HG03039 (cell line): ENCODE measurements around the gene PLA2G6.
"Not testable (repeated sequence)": the region's sequence is repeated elsewhere in the genome, so short reads cannot be mapped to it uniquely, and the experiment has no call there.

Experiments used
- ATAC-seq: cut with Tn5 transposase; IDR thresholded peaks from one replicate; pipeline ENCODE4 v1.9.1; 2021; ENCODE audit warnings: mild to moderate bottlenecking, moderate library complexity; ENCODE audit not compliant: unreplicated experiment

The PLA2G6 gene

DNA sequence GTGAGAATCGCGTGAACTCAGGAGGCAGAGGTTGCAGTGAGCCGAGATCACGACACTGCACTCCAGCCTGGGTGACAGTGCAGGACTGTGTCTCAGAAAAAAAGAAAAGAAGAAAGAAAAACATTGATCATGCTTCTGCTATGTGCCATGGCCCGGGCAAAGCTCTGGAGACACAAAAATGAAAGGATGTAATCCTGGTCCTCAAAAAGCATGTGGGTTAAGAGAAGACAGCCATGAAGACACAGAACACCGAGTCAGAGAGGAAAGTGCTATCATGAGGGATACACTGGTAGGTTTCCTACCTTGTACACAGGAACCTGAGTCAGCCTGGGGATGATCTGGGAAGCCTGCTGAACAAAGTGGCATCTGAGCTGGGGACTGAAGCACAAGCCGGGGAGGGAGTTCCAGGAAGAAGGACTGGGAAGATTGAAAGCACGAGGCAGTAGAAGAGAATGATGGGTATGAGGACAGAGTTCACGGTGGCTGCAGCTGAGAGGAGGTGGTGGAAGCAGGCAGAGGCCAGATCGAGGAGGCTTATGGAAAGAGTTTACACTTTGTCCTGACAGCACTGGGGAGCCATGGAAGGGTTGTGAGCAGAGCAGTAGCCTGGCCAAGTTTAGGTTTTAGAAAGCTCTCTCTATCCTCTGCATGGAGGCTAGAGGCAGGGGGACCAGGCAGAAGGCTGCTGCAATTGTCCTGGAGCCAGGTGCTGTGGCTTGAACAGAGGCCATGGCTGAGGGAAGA is 10.3 kb upstream of the PLA2G6 start:
- no peak for ATAC-seq

GRCh38 chr22:38191055-38191454 is 9.4 kb upstream of the PLA2G6 start:
- ATAC-seq: no peak

DNA sequence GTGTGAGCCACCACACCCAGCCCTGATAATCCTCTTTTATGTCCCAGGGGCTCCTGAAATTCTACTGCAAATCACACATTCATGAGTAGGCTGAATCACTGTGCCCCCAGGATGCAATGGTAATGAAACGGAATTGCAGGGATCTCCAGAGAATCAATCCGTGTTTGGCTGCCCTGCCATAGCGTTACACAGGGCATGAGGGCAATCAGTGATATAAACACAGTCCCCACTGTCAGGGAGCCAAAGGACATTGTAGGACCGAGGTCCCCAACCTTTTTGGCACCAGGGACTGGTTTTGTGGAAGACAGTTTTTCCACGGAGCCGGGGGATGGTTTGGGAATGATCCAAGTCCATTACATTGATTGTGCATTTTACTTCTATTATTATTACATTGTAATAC is 9.0 kb upstream of the PLA2G6 start:
- ATAC-seq: no peak

- ATAC-seq: no peak
Observed at GRCh38 chr22:38189104-38189503, 7.5 kb upstream of the PLA2G6 start.

- no peak for ATAC-seq
Observed at GRCh38 chr22:38187413-38188212, 6.0 kb upstream of the PLA2G6 start.

DNA sequence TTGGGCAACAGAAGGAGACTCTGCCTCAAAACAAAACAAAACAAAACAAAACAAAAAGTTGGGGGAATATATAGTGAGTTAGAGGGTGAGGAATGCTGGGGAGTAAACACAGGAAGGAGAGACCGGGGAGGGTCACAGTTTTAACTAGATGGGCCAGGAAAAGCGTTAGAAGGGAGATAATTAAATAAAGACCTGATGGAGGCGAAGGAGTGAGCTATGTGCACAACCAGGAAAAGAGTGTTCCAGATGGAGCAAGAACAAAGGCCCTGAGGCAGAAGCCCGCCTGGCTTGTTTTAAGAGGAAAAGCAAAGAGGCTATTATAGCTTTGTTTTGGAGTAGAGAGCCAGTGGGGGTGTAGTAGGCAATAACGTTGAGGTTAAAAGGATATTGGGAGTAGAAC is 4.8 kb upstream of the PLA2G6 start:
- ATAC-seq: no peak

DNA sequence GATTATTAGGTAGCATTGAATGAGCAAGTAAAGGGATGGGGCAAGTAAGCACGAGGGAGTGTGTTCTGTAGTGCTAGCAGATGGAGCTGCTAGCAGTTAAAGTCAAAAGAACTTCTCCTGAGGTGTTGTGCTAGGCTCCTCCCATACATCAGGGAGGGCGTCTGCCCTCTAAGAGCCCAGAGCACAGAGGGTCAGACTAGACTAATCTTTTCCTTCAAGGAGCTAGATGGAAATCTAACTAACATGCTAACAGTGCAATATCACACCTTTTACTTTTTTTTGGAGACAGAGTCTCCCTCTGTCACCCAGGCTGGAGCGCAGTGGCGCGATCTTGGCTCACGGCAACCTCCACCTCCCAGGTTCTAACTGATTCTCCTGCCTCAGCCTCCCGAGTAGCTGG is 3.2 kb upstream of the PLA2G6 start:
- no peak for ATAC-seq

- ATAC-seq: no peak
Observed at GRCh38 chr22:38180841-38181452, 683 bp downstream of the PLA2G6 start.

DNA sequence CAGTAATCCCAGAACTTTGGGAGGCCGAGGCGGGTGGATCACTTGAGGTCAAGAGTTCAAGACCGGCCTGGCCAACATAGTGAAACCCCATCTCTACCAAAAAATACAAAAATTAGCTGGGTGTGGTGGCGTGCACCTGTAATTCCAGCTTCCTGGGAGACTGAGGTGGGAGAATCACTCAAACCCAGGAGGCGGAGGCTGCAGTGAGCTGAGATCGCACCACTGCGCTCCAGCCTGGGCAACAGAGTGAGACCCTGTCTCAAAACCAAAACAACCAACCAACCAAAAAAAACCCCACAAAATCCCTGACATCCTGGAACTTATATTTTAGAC is 3.1 kb downstream of the PLA2G6 start:
- not testable (repeated sequence) for ATAC-seq

DNA sequence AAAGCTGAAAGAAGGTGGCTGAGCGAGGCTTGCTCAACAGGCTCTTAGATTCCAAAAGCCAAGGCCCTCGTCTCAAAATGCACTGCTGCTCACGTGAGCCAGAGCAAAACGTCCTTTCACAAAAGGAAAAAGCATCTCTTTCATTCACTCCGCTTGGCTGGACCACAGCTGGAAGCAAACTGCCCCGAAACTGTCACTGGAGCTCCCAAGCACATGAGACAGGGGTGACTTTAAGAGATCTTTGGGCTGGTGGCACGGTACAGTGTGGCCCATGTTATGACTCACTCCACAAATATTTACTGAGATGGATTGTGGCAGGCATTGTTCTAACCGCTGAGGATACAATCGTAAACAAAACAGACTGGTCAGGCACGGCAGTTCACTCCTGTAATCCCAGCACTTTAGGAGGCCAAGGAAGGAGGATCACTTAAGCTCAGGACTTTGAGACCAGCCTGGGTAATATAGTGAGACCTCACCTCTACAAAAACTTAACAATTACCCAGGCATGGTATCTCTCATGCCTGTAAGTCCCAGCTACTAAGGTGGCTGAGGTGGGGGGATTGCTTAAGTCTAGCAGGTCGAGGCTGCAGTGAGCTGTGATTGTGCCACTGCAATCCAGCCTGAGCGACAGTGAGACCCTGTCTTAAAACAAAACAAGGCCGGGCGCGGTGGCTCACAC is 3.6 kb downstream of the PLA2G6 start:
- no peak for ATAC-seq

GRCh38 chr22:38177571-38177925 is 4.1 kb downstream of the PLA2G6 start:
- ATAC-seq: not testable (repeated sequence)

GRCh38 chr22:38177044-38177443 is 4.6 kb downstream of the PLA2G6 start:
- ATAC-seq: no peak

GRCh38 chr22:38176170-38176741 is 5.4 kb downstream of the PLA2G6 start:
- no peak for ATAC-seq

DNA sequence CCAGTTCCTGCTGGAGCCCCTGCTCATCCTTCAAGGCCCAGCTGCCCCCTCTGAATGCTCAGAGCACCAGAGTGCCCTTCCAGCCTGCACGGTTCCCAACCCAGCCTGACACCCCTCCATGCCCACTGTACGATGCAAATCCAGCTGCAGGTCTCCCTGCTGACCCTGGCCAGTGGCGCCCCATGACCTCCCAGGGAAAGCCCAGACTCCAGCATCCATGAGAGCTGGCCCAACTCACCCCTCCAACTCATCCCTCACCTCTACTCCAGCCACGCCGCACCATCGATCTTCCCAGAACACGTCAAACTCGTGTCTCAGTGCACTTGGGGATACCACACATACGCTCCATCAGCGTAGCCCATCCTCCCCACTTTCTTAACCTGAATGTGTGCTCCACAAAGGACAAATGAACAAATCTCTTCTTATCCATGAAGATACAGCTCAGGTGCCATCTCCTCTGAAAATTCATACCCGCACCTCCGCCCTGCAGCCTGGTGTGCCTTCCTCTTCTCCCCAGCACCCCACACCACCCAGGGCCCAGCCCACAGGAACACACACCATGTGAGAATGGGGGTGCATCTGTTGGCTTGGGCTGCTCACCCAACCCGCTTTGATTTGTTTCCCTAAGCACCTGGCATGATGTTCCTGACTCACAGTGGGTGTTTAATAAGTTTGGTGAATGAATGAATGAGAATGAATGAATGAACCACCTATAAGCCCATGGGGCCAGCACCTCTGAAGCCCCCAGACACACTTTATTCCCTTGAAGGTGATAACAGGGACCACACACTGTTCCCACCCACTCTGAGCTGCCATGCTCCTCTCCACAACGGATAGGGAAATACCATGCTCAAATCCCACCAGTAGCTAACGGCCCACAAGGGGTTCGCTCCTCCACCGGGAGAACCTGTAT is 6.2 kb downstream of the PLA2G6 start:
- no peak for ATAC-seq

- ATAC-seq: no peak
Observed at GRCh38 chr22:38174626-38175025, 7.0 kb downstream of the PLA2G6 start.

DNA sequence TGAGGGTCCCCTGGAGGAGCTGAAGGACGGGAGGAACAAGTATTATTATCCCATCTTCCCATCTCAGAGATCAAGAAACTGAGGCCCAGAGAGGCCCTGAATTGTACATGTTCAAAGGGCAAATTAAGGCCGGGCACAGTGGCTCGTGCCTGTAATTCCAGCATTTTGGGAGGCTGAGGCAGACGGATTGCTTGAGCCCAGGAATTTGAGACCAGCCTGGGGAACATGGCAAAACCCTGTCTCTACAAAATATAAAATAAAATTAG is 8.1 kb downstream of the PLA2G6 start:
- ATAC-seq: no peak

DNA sequence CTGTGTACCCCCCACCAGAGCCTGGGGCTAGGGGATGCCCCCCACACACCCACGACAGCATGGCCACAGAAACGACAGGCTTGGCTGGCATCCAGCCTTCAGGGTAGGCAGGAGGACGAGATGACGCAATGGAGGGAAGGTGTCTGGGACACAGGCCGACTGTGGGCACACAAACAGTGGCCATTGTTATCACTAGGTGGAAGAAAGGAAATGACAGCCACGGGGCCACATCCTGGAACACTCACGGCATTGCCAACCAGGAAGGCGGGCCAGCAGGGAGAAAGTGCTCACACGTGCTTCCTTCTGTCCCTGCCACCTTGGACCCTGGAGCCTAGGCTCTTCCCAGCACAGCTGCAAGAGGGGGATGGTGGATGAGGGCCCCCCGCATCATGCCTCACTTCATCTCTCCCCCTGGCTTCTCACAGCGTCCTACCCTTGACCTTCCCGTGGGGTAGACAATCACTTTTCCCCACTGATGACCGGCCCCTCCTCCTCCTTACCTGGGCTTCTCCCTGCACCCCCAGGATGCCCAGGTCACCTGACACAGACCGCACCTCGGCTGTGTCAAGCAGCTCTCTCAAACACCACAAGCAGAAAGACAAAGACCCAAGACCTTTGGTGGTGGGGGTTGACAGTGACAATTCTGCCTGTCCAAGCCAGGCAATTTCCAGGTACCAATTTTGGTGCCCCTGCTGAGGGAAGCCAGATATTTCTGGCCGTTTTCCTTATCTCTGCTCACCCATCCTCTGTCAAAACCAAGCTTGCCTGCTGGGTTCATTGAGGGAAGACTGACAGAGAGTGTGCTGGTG is 8.6 kb downstream of the PLA2G6 start:
- no peak for ATAC-seq

DNA sequence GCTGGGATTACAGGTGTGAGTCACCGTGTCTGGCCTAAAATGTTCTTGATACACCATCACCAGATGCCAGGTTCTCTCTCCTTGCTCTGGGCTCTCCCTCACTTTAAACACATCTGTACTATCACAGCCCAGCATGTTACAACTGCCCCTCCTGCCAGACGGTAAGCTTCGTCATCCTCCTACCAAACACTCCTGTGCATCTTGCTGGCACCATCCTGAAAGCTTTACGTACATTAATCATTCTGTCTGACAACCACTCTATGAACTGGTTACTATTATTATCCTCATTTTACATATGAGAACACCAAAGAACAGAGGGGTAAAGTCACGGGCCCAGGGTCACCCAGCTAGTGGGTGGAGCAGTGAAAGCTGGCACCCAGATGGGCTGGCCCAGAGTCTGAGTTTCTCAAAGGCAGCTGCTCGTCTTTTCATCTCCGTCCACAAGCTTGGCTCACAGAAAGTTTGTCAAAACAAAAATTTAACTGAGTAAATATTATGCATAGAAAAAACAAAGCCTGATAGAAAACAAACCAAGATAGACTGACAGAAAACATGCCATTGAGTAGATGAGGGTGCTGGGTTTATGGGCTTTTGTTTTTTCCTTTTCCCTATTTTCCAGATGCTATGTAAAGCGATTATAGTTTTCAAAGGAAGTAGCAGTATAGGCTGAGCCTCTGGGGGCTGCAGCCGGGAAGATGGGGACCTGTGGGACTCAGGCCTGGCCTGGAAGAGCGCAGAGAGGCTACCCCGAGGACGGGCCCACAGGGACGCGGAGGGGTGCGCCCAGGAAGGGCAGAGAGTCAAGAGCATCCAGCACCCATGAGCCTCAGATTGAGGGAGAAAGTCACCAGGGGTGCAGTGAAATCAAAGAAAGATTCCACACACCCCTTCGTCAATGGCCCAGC is 9.5 kb downstream of the PLA2G6 start:
- no peak for ATAC-seq

DNA sequence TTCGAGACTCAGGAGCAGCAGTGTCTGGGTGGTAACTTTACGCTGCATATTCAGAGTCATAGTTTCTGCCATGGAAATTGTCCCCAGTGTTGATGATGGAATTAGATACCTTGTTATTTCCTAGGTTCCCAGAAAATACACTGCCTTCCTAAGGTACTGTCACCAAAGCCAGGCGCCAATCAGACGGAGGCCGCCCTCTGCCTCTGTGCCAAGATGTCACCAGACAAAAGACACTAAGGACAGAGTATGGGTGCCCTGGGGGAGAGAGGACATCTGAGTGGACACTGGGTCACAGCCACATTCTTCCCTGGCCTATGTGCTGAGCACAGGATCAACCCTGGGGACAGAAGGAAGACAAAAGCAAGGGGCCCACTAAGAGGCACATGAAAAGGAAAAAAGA is 11.2 kb downstream of the PLA2G6 start:
- no peak for ATAC-seq
